Measurements from ENCODE around the gene GALC.

DNA sequence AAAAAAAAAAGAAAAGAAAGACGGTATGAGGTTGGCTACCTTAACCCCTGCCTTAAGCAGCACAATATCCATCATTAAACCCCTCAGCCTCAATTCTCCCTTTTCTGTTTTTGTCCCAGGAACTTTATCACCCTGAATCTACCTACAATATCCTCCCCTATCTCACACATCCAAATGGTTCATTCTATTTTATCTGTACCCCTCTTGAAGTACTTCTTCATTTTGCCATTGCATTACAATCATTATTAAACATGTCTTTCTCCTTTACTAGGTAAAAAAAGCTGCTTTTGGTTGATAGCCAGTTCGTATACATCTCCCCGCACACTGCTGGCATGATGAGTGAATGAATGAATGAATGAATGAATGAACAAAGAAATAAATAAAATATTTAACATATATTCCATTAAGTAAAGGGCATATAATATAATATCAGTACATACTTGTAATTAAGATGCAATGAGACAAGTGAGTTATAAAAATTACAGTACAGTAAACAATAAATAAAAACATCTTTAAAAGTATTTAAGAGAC lies 11.6 kb upstream of the GALC start:
- TF ChIP-seq, protein P1, sequence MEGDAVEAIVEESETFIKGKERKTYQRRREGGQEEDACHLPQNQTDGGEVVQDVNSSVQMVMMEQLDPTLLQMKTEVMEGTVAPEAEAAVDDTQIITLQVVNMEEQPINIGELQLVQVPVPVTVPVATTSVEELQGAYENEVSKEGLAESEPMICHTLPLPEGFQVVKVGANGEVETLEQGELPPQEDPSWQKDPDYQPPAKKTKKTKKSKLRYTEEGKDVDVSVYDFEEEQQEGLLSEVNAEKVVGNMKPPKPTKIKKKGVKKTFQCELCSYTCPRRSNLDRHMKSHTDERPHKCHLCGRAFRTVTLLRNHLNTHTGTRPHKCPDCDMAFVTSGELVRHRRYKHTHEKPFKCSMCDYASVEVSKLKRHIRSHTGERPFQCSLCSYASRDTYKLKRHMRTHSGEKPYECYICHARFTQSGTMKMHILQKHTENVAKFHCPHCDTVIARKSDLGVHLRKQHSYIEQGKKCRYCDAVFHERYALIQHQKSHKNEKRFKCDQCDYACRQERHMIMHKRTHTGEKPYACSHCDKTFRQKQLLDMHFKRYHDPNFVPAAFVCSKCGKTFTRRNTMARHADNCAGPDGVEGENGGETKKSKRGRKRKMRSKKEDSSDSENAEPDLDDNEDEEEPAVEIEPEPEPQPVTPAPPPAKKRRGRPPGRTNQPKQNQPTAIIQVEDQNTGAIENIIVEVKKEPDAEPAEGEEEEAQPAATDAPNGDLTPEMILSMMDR (conservative IDR thresholded peaks at IDR 0.05; ENCODE audit: low read depth, low read length) = no peak
- TF ChIP-seq EZH2phosphoT487 (IDR thresholded peaks at IDR 0.05; ENCODE audit: borderline replicate concordance, low read length) = no peak

Measured in PC-3 (cell line).